SK-MEL-5 (cell line): ENCODE measurements around the gene TYW1B. TPM values are rescaled to one million over a fixed set of nuclear protein-coding genes. Genes with fewer than 3 reads are reported as not detected.
"Not testable (repeated sequence)": the region's sequence is repeated elsewhere in the genome, so short reads cannot be mapped to it uniquely, and the experiment has no call there.

Experiments
- DNase-seq: peaks from one replicate; pipeline ENCODE4 v3.0.0-alpha.2; 2016; ENCODE audit warnings: low read depth, low spot score
- in situ Hi-C: cut with HindIII; loops from 2 replicates; pipeline ENCODE4 v1.10.0; 2016; ENCODE audit warnings: low sequenced_read_pairs, high pct_unique_total_duplicates, low pct_unique_long_range_greater_than_20kb
- total RNA-seq: library from RNA; depleted of rRNA; stranded (reverse); fragments of >200 nt; shearing (Covaris generic); gene quantifications from 2 replicates; pipeline ENCODE4 v1.2.3, GENCODE V29; 2014

The TYW1B gene
- total RNA-seq, 1 experiment from 2014 or later = 1.6 TPM

- in situ Hi-C loops = no loop called here
- DNase-seq = peak; percentile 20
Measured at GRCh38 chr7:72781161-72781560, 46.8 kb downstream of the TYW1B start.

GRCh38 chr7:72780289-72780894, 47.6 kb downstream of the TYW1B start:
- in situ Hi-C loops = not testable (repeated sequence)

GRCh38 chr7:72777167-72777566, 50.8 kb downstream of the TYW1B start:
- in situ Hi-C loops, DNase-seq: not testable (repeated sequence)

More at GRCh38 chr7:72780289-72780894, 47.6 kb downstream of the TYW1B start:
- not testable (repeated sequence) for DNase-seq

- DNase-seq, in situ Hi-C loops: not testable (repeated sequence)
Measured at GRCh38 chr7:72772627-72773026, 55.4 kb downstream of the TYW1B start.

- DNase-seq, in situ Hi-C loops: not testable (repeated sequence)
Measured at GRCh38 chr7:72766994-72767393, 61.0 kb downstream of the TYW1B start.

- DNase-seq = no peak
- in situ Hi-C loops = no loop called here
Measured at GRCh38 chr7:72760602-72761001, 67.4 kb downstream of the TYW1B start.

GRCh38 chr7:72754312-72754711, 73.7 kb downstream of the TYW1B start:
- DNase-seq = no peak
- in situ Hi-C loops = no loop called here

- in situ Hi-C loops = no loop called here
- DNase-seq = no peak
Measured at GRCh38 chr7:72753781-72754180, 74.2 kb downstream of the TYW1B start.

- in situ Hi-C loops, DNase-seq: not testable (repeated sequence)
Measured at GRCh38 chr7:72753229-72753628, 74.8 kb downstream of the TYW1B start.

- peak; percentile 49 for DNase-seq
- in situ Hi-C loops = no loop called here
Measured at GRCh38 chr7:72751978-72752377, 76.0 kb downstream of the TYW1B start.

GRCh38 chr7:72751378-72751777, 76.6 kb downstream of the TYW1B start:
- DNase-seq = no peak
- in situ Hi-C loops = no loop called here

- in situ Hi-C loops, DNase-seq: not testable (repeated sequence)
Measured at GRCh38 chr7:72748649-72749048, 79.4 kb downstream of the TYW1B start.

- in situ Hi-C loops, DNase-seq: not testable (repeated sequence)
Measured at GRCh38 chr7:72744244-72744926, 83.6 kb downstream of the TYW1B start.

GRCh38 chr7:72743801-72744200, 84.2 kb downstream of the TYW1B start:
- DNase-seq, in situ Hi-C loops: not testable (repeated sequence)

- DNase-seq, in situ Hi-C loops: not testable (repeated sequence)
Measured at GRCh38 chr7:72739716-72740115, 88.3 kb downstream of the TYW1B start.

GRCh38 chr7:72735855-72736254, 92.1 kb downstream of the TYW1B start:
- in situ Hi-C loops, DNase-seq: not testable (repeated sequence)

- in situ Hi-C loops, DNase-seq: not testable (repeated sequence)
Measured at GRCh38 chr7:72730815-72731214, 97.2 kb downstream of the TYW1B start.

- in situ Hi-C loops, DNase-seq: not testable (repeated sequence)
Measured at GRCh38 chr7:72730384-72730783, 97.6 kb downstream of the TYW1B start.

- in situ Hi-C loops, DNase-seq: not testable (repeated sequence)
Measured at GRCh38 chr7:72729130-72729529, 98.9 kb downstream of the TYW1B start.
